CD4-positive, alpha-beta T cell treated with Interleukin-17A for 4 hours (primary cell): ENCODE results near the gene EPB41L4A.

Experiments
- DNase-seq: peaks from one replicate; pipeline ENCODE4 v3.0.0-alpha.2; 2020; ENCODE audit warnings: mixed read lengths

The EPB41L4A gene

DNA sequence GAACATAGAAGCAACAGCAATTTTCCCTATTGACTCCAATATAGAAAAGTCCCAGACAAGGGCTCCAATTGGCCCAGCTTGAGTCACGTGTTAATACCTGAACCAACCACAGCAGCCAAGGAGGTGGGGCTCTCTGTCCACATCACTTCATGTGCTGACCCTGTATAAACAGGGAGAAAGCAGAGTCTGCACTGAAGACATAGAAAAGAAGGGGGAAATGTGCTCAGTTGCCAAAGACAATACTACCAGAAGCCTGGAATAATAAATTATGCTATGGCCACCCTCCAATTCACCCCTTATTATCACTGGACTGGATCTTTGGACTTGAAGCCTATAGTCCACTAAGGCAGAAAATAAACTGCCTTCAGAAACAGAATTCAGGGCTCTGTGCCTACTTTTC is 275.4 kb downstream of the EPB41L4A start:
- no peak for DNase-seq

DNA sequence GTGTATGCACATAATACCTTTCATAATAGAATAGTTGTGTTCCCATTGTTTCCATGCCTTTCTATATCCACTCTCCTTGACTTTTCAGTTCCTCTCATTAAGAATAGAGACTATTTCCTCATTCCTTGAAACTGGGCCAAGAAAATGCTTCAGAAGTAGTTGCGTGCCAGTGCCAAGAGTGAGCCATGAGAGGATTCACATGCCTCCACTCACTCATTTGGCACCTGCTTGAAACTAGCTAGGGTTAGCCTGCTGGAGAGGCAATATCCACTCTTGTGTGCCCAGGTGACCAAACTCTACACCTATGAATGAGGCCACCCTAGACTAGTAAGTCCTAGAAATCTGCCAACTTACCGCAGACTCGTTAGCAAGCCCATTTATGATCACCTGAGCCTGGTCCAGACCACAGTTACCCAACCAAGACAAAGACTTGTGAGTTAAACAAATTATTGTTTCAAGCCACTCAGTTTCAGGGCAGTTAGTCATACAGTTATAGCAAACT is 276.3 kb downstream of the EPB41L4A start:
- no peak for DNase-seq

DNA sequence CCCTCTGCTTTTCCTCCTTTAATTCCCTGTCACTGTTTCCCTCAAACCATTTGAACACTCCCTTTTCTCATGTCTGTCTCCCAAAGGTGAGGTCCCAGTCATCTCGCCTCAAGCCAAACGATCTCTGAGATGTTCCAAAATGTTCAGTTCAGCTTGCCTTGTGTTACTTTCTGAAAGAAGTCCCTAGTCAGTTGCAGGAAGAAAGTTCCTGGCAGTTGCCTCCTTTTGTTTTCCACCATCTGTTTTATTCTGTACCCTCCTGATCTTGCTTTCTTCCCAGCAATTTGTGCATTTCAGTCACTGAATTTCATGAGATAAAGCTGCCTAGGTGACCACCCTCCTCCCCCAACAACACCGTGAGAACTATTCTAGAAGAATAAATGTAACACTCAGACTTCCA is 277.5 kb downstream of the EPB41L4A start:
- no peak for DNase-seq

DNA sequence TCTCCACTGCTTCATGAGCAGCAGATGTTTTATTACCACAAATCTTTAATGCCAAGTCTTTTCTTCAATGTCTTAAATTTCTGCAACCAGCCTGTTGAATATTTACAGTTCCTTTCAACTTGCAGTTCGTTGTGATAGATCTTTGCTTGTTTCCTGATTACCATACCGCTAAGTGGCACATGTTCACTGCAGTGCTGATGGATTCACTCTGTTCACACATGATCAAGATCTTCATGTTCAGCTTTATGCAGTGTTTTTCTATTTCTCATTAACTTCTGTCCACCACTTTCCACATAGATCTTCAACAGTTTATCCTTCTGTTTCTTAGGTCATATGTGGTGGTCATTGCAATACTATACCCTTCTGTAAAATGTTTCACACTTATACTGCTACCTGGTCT is 280.6 kb downstream of the EPB41L4A start:
- DNase-seq, result no peak

DNA sequence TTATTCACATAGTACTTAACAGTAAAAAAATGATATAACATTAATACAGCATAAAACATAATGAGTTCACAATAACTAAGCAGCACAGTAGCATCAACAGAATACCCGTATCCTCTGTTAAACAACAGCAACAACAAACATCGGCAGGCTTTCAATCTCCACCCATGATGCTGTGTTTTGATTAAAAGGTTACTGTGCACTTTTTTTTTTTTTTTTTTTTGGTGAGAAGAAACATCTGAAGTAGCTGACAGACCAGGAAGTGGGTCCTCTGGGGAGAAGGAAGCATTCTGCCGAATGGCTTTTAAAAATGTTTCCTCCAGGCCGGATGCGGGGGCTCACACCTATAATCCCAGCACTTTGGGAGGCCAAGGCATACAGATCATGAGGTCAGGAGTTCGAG is 282.3 kb downstream of the EPB41L4A start:
- DNase-seq, result no peak

DNA sequence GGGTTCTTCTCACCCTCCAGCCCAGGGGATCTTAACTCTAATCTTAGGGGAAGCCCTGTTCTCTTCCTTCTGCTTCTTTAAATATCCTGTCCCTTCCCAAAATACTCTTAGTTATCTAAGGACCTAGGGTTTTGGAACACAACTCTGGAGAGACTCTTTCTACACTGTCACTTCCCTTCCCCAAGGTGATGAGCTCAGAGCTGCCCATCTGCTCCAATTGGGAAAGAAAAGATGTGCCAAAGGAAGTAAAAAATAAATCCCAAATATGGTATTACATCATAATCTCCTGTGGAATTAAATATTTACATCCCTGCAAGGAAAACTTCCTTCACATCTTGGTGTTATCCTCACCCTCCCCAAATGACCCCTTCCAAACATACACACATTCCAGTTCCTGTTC is 291.2 kb downstream of the EPB41L4A start:
- no peak for DNase-seq

DNA sequence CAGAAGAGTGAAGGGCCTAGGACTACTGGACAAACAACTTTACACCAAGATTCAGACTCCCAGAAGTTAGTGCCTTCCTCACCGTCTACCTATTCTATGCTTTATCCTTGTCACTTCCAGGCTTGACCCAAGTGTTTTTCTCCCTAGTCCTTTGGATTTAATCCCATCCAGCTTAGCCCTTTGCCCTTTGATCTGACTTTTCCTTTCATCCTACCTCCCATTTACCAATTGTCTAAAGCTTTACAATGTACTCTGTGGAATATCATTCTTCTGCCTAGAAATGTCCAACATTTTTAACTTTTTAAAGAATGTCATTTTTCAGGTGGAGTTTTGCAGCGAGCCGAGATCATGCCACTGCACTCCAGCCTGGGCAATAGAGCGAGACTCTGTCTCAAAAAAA is 292.1 kb downstream of the EPB41L4A start:
- DNase-seq, result no peak

DNA sequence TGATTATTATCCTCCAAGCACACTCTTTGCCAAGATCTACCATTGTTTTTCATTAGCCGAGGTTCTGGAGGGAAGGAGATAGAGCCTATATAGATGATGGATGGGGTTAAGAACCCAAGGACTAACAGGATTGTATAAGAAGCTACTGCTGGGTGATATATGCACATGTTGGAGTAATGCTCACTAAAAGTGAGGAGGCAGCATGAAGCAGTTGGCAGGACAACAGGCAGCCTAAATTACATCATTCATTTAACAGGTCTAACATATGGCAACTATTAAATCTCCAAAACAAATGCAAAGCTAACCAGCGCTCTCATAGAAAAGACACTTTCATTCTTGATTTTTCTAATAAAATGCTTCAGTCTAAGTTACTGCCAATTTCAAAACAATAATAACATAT is 293.2 kb downstream of the EPB41L4A start:
- DNase-seq, result no peak

DNA sequence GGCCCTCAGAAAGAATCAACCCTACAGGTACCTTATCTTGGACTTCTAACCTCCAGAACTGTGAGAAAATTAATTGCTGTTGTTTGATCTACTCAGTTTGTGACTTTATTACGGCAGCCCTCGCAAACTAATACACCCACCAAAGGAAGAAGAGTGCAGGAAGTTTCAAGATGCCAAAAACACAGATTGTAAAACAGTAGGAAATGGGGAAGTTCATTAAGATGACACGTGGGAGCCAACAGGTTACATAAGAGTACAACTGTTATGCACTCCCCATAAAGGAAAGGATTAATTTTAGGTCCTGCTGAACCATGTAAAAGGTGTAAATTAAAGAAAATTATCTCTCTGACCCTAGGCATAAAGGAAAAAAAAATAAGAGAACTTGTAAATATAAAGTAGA is 294.3 kb downstream of the EPB41L4A start:
- no peak for DNase-seq

DNA sequence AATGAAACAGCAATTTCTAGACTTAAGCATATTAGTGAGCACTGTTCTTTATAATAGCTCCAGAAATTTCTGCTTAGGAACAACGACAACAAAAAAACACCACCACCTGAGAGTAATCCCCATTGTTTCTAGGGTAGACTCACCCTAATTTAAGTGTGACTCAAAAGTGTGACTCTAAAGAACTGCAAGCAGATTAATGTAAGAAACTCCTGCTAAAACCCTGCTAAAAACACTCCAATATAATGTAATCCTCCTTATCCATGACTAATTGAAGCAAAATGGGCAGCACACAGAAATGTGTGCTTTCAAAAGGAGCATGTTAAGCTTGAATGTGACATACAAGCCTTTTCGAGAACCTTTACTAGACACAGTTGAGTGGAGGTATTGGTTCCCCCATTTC is 296.0 kb downstream of the EPB41L4A start:
- DNase-seq, result no peak

DNA sequence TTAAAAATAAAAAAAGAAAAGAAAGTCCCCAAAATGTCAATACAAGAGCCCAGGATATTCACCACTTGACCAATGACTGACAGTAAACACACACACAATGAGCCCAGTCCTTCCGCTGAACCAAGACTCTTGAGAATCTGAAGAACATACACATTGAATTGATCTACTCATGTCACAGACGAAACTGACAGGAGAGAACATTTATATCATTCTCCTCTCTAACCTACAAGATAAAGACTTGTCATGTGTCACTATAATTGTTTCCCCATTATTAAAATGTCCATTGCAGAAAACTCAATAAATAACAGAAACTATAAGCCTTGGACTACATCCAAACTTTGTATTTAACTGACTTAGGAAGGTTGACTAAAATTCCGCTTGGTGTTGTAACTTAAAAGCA is 296.7 kb downstream of the EPB41L4A start:
- no peak for DNase-seq

DNA sequence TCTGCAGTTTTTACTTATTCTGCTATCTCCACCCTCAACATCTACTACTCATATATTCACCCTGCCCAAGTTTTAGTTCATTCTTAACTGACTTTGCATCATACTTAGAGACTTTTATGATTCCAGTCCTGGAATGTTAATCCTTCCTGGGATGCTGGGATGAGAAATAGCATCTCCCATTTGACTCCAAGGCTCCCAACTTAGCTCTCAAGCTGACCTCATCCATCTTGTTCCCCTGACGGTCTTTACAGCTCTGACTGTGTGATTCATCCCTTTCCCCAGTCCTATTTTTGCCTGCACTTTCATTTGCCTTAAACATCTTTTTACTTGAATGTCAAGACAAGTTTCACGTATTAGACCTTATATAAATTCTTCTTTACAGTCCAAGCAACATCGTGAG is 297.8 kb downstream of the EPB41L4A start:
- no peak for DNase-seq

DNA sequence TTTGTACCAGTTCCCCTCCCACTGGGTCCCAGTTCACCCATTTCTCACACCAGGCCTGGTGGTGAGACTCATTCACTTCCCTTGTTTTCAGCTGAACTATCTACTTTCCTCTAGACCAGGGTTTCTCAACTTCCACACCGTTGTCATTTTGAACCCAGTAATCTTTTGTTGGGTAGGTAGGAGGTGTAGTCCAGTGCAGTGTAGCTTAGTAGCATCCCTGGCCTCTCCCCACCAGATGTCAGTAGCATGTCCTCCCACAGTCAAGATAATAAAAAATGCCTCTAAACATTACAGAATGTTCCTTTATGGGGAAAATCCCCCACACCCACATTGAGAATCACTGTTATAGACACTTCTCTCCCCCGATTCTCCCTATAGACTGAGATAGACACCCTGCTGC is 299.1 kb downstream of the EPB41L4A start:
- DNase-seq, result no peak

DNA sequence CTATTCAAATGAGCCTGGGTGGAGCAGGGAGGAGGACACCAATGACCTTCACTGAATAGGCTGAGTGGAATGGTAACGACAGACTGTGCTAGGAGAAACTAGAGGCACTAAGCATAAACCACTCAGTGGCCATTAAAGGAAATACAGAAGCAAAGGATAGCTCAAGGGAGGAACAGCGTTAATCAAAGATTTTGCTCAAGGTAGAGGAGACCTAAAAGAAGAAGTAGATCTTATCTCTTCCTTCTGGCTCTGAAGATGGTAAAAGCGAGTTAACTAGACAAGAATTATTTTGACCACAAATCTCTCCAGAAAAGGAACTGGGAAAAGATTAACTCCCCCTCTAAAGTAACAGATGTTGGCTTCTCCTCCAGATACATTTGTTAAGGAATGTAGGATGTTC is 299.6 kb downstream of the EPB41L4A start:
- no peak for DNase-seq

DNA sequence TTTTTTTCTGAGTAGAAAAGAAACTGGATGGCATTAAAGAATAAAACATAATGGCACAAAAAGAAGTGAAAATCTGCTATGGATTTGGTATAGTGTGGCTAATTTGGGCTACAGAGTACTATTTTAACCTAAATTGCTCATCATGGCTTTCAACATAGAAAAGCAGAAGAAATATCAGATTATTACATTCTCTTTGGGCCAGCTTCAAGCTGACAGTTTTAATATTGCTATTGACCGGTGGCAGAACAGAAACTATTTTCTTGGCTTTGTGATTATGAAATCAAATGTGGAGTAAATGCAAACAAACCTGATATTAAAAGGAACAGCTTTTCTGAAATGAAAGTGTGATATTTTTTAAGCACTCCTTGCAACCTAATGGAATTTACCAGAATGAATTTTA is 301.5 kb downstream of the EPB41L4A start:
- no peak for DNase-seq

DNA sequence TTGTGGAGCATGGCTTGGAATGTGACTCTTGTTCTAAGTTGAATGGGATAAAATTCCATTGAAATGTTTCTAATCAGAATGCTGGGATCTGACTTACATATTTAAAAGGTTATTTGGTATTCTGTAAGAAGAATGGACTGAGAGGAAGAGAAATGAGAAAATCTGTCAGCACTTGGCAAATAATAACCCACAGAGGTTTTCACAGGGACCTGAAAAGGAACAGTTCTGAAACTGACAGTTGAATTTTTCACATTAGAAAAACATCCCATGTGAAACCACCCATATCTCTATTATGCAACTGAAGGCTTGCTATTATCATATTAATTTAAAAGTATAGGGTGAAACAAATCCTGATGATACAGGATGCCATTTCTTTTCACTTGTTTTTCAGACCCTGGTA is 302.7 kb downstream of the EPB41L4A start:
- DNase-seq, result no peak

DNA sequence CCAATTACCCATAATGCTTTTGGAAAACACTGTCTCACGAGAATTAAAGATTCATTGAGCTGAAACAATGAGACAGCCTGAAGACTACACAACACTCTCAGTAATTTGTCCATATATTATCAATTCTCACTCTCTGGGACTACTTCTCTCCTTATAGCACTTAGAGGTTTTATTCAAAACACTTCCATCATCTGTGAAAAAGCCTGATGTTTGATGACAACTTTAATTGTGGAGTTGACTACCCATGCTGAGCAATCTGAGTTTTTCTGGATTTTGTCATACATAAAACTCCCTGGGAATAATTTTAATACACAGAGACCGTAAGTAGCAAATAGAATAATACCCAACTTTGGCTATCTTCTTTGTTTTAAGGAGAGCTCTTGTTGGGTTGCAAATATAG is 305.5 kb downstream of the EPB41L4A start:
- DNase-seq, result no peak
